ENCODE measurements around the gene ADGRG3.

- TF ChIP-seq ZBTB40 (IDR thresholded peaks at IDR 0.05; ENCODE audit: borderline replicate concordance) (no peak), EZH2 (IDR thresholded peaks at IDR 0.05; ENCODE audit: borderline replicate concordance, control insufficient read depth, low read depth, low read length) (no peak)
Observed at GRCh38 chr16:57707331-57707730, 39.2 kb downstream of the ADGRG3 start.
